SK-N-SH (cell line): ENCODE results near the gene ABHD16B. TPM values are rescaled to one million over a fixed set of nuclear protein-coding genes. Genes with fewer than 3 reads are reported as not detected.

Experiments used
- CTCF ChIA-PET: fragments of 300-600, 350-600 bp; formaldehyde crosslinking; extraction: SDS; loops from one replicate; lab custom pipeline; 2021; lab: Yijun Ruan, JAX
- POLR2A ChIA-PET: fragments of 350-600 bp; sonication (Branson Sonifier 250); formaldehyde crosslinking; extraction: SDS; loops from one replicate; lab custom pipeline; 2020; ENCODE audit warnings: antibody characterized with exemption, inconsistent platforms; lab: Yijun Ruan, JAX
- DNase-seq: peaks from one replicate; pipeline ENCODE4 v3.0.0; 2012
- H2AFZ ChIP-seq: fragments of 200-600 bp; sonication (generic); 2 replicates; pipeline ENCODE4 v1.8.1; 2016; ENCODE audit warnings: antibody characterized with exemption, mild to moderate bottlenecking, low read depth
- H3F3A ChIP-seq: fragments of 200-600 bp; sonication (generic); replicated peaks from 2 replicates; pipeline ENCODE3; 2016; ENCODE audit warnings: antibody characterized with exemption, mild to moderate bottlenecking; ENCODE audit not compliant: insufficient read depth
- H3K27ac ChIP-seq, 2 experiments: fragments of 200-500 bp in 1 of 2; fragments of 200-600 bp in 1 of 2; sonication (Bioruptor generic) in 1 of 2; sonication (generic), shearing (Covaris generic) in 1 of 2; 2 replicates each; pipeline versions ENCODE4 v1.5.1 to v1.6.1; 2014 to 2016; ENCODE audit warnings: low read depth in 2 of 2, inconsistent platforms in 1 of 2, low read length in 1 of 2, mild to moderate bottlenecking in 1 of 2, mixed read lengths in 1 of 2
- H3K27me3 ChIP-seq: fragments of 200-600 bp; sonication (generic), shearing (Covaris generic); 2 replicates; pipeline ENCODE4 v1.6.1; 2016; ENCODE audit warnings: mixed run types; ENCODE audit not compliant: insufficient read depth
- H3K36me3 ChIP-seq, 2 experiments: fragments of 200-500 bp in 1 of 2; fragments of 200-600 bp in 1 of 2; sonication (Bioruptor generic) in 1 of 2; sonication (generic) in 1 of 2; replicated peaks in 1 of 2; 2 replicates each; pipeline versions ENCODE3 to v1.5.1; 2014 to 2016; ENCODE audit warnings: low read length in 1 of 2, mild to moderate bottlenecking in 1 of 2; ENCODE audit not compliant: insufficient read depth in 2 of 2, control insufficient read depth in 1 of 2
- H3K4me1 ChIP-seq, 2 experiments: fragments of 200-500 bp in 1 of 2; fragments of 200-600 bp in 1 of 2; sonication (Bioruptor generic) in 1 of 2; sonication (generic), shearing (Covaris generic) in 1 of 2; 2 replicates each; pipeline versions ENCODE4 v1.5.1 to v1.6.1; 2014 to 2016; ENCODE audit warnings: low read depth in 1 of 2, low read length in 1 of 2, mixed run types in 1 of 2; ENCODE audit not compliant: insufficient read depth in 2 of 2, control insufficient read depth in 1 of 2
- H3K4me2 ChIP-seq: fragments of 200-600 bp; sonication (generic), shearing (Covaris generic); 2 replicates; pipeline ENCODE4 v1.6.1; 2017; ENCODE audit warnings: mixed run types
- H3K4me3 ChIP-seq, 2 experiments: fragments of 200-500 bp in 1 of 2; fragments of 200-600 bp in 1 of 2; sonication (Bioruptor generic) in 1 of 2; sonication (generic), shearing (Covaris generic) in 1 of 2; 2 replicates each; pipeline versions ENCODE4 v1.5.1 to v1.8.1; 2014 to 2016; ENCODE audit warnings: low read depth in 2 of 2, inconsistent platforms in 1 of 2, low read length in 1 of 2, mild to moderate bottlenecking in 1 of 2, mixed read lengths in 1 of 2, moderate library complexity in 1 of 2
- H3K79me2 ChIP-seq: fragments of 200-600 bp; sonication (generic); 2 replicates; pipeline ENCODE4 v1.8.1; 2017; ENCODE audit warnings: mild to moderate bottlenecking; ENCODE audit not compliant: insufficient read depth
- H3K9ac ChIP-seq: fragments of 200-600 bp; sonication (generic); 2 replicates; pipeline ENCODE4 v1.6.1; 2017; ENCODE audit warnings: mixed run types
- H3K9me2 ChIP-seq: fragments of 200-600 bp; sonication (generic); 2 replicates; pipeline ENCODE4 v1.6.1; 2017; ENCODE audit warnings: mixed run types
- H3K9me3 ChIP-seq: fragments of 200-600 bp; sonication (generic); 2 replicates; pipeline ENCODE4 v1.6.1; 2017; ENCODE audit warnings: mixed run types, mild to moderate bottlenecking, moderate library complexity
- H4K20me1 ChIP-seq: fragments of 200-600 bp; sonication (generic); 2 replicates; pipeline ENCODE4 v1.6.1; 2017; ENCODE audit warnings: mild to moderate bottlenecking, mixed run types; ENCODE audit not compliant: insufficient read depth
- CHD2 ChIP-seq: fragments of 150-350 bp; IDR thresholded peaks from 2 replicates; pipeline ENCODE4 v1.6.1; 2018; ENCODE audit warnings: low read length; ENCODE audit not compliant: partially characterized antibody
- EP300 ChIP-seq, 2 experiments: IDR thresholded peaks; 2 replicates each; pipeline versions ENCODE4 v1.4.0 to v1.6.1; 2012; ENCODE audit warnings: borderline replicate concordance in 1 of 2, low read depth in 1 of 2, low read length in 1 of 2
- EZH2phosphoT487 ChIP-seq: fragments of 200-600 bp; sonication (generic); IDR thresholded peaks from 2 replicates; pipeline ENCODE4 v1.6.1; 2017; ENCODE audit warnings: low read depth, mixed run types, mild to moderate bottlenecking, antibody characterized with exemption, moderate library complexity, borderline replicate concordance
- FOSL2 ChIP-seq: IDR thresholded peaks from 2 replicates; pipeline ENCODE4 v1.4.0; 2012; ENCODE audit warnings: low read depth, mild to moderate bottlenecking, moderate library complexity, borderline replicate concordance
- FOXJ3 ChIP-seq: sonication (generic); formaldehyde crosslinking; IDR thresholded peaks from 2 replicates; pipeline ENCODE4 v1.5.1; 2020; ENCODE audit warnings: mild to moderate bottlenecking, missing genetic modification reagents
- GATA2 ChIP-seq: sonication (generic); formaldehyde crosslinking; IDR thresholded peaks from 2 replicates; pipeline ENCODE4 v1.5.0; 2020; ENCODE audit warnings: mild to moderate bottlenecking, missing genetic modification reagents
- JUND ChIP-seq: IDR thresholded peaks from 2 replicates; pipeline ENCODE4 v1.4.0; 2012
- MXI1 ChIP-seq: IDR thresholded peaks from 2 replicates; pipeline ENCODE4 v1.6.1; 2012; ENCODE audit warnings: mild to moderate bottlenecking, low read depth, low read length, improper control_type of control experiment
- NFIC ChIP-seq: IDR thresholded peaks from 2 replicates; pipeline ENCODE4 v1.4.0; 2012; ENCODE audit warnings: borderline replicate concordance
- POLR2AphosphoS5 ChIP-seq: IDR thresholded peaks from 2 replicates; pipeline ENCODE4 v1.6.1; 2012; ENCODE audit warnings: low read depth, low read length
- RAD21 ChIP-seq: IDR thresholded peaks from 2 replicates; pipeline ENCODE4 v1.6.1; 2012; ENCODE audit warnings: mild to moderate bottlenecking, low read length
- RCOR1 ChIP-seq: fragments of 150-350 bp; IDR thresholded peaks from 2 replicates; pipeline ENCODE4 v1.6.1; 2017; ENCODE audit warnings: antibody characterized with exemption, low read length
- REST ChIP-seq: IDR thresholded peaks from 2 replicates; pipeline ENCODE4 v1.6.1; 2012; ENCODE audit warnings: mild to moderate bottlenecking, low read depth, low read length, moderate library complexity
- RXRA ChIP-seq: IDR thresholded peaks from 2 replicates; pipeline ENCODE4 v1.4.0; 2012; ENCODE audit warnings: low read depth, mild to moderate bottlenecking, borderline replicate concordance
- SIN3A ChIP-seq: IDR thresholded peaks from 2 replicates; pipeline ENCODE4 v1.6.1; 2012; ENCODE audit warnings: low read depth, mild to moderate bottlenecking, low read length, moderate library complexity, borderline replicate concordance
- SMC3 ChIP-seq: IDR thresholded peaks from 2 replicates; pipeline ENCODE4 v1.6.1; 2012; ENCODE audit warnings: low read depth, low read length, improper control_type of control experiment
- TAF1 ChIP-seq: IDR thresholded peaks from 2 replicates; pipeline ENCODE4 v1.6.1; 2012; ENCODE audit warnings: low read depth, mild to moderate bottlenecking, low read length, moderate library complexity, borderline replicate concordance
- TCF12 ChIP-seq: IDR thresholded peaks from 2 replicates; pipeline ENCODE4 v1.4.0; 2012
- YY1 ChIP-seq: IDR thresholded peaks from 2 replicates; pipeline ENCODE4 v1.4.0; 2012; ENCODE audit warnings: low read depth, mild to moderate bottlenecking
- WGBS: methylation state at CpG from one replicate; pipeline ENCODE4 v1.1.6; 2017; ENCODE audit warnings: low lambda C conversion rate; 5-methylcytosine and 5-hydroxymethylcytosine counted together
- polyA plus RNA-seq, 3 experiments: library from polyadenylated mRNA; depleted of rRNA; stranded (reverse); fragments of >200 nt; gene quantifications; 2 replicates each; pipeline ENCODE4 v1.2.3, GENCODE V29; 2012
- TF ChIP-seq, protein P1 (sequence below): IDR thresholded peaks from 2 replicates; pipeline ENCODE4 v1.4.0; 2012; ENCODE audit warnings: low read depth, borderline replicate concordance

Gene ABHD16B
- polyA plus RNA-seq, 1 of the 3 experiments (the other 2 are of a cell fraction) = not detected

DNA sequence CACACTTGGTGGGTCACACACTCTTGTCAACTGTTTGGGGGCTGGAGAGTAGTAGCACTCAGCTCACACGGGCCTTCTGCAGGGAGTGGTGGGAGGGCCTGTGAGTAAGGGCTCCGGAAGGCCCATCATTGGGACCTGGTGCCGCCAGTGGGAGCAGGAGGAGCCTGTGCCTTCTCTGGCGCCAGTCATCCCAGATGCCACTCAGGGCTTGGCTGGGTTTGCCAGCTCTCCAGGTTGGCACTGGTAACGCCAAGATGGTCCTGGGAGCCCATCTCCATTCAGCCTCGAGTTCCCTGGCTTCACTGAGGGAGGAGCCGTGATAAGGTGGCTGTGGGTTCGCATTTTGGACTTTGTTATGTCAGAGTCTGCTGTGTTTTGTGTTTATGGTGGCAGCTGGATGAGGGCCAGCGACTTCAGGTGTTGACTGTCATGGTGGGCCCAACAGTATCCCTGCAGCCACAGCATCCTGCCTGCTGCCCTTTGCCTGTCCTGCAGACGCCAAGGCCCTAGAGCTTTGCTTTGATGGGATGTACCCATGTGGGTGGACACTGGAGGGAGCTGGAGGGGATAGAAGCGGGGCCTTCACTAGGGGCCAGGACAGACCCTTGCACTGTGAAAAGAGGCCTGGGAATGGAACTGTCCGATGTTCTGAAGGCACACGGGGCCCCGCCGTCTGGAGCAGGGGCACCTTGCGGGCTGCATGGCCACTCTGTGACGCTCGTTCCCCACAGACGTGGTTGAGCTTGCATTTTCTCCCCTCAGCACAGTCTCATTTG lies 20.3 kb downstream of the ABHD16B start:
- no peak for DNase-seq
- Histone ChIP-seq H3K27me3 (no peaks in the 10 kb centered on the region), H3K27ac (no peak overlapping the region), H3K9ac (no peak overlapping the region), H3K9me2 (no peaks in the 10 kb centered on the region), H3K36me3 (peaks cover 6 to 65% of the 10 kb centered on the region in 2 experiments), H3F3A (no peaks in the 10 kb centered on the region), H3K79me2 (peaks cover 64% of the 10 kb centered on the region; the same call in 1 of the 2 replicates), H3K9me3 (no peaks in the 10 kb centered on the region), H3K4me1 (peaks cover 0 to 11% of the 10 kb centered on the region in 2 experiments; a peak in 1 of 4 replicates), H3K4me2 (no peak overlapping the region), H2AFZ (no peak overlapping the region), H4K20me1 (peaks cover 59% of the 10 kb centered on the region), H3K4me3 (no peak overlapping the region)
- TF ChIP-seq CHD2 (no peak), GATA2 (no peak), POLR2AphosphoS5 (no peak), REST (peak; percentile 66; the same call in 1 of the 2 replicates)
- WGBS = 88% methylated on average over 9 of the region's 19 CpGs
- ChIA-PET CTCF (interaction anchor here (0.8 to 1.0 kb wide), 3 partner anchors 92 to 107 kb away, joined by 3 to 4 read pairs (median 3); no protein-coding TSS in a partner anchor), POLR2A (no interaction called here)

DNA sequence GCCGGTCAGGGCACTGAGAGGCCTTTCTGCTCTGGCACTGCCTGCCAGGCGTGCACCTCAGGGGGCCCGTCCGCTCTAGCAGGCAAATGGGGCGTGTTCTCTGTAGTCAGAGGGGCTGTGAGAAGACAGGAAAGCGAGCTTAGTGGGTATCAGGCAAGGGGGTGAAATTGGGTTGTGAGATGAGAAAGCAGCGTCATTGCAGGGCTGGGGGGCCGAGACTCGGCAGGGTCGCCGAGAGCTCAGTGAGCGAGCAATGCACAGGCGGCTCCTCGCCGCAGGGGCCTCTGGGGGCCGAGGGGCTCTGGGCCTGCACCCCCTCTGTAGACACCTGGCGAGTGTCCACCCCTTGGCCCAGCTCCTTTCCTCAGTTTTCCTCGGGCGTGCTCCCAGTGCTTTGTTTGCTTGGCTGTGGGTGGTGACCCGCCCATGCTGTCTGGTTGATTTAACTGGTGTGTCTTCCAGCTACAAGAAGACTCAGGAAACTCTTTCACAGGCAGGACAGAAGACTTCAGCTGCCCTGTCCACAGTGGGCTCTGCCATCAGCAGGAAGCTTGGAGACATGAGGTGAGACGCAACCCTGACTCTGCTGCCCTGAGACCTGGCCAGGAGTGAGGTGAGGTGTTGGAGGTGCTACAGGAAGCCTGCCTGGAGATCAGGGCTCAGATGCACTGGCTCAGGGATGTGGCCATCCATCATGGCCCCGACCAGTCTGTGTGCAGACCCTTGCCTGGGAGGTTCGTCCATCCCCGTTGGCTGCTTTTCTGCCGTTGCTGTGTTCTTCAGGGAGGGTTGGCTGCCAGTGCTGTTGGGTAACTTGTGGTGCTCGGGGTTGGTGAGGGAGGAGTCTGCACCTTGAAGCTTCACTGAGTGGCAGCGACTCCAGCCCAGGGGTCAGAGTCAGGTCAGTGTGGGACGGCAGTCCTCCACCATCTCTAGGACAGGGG lies 21.2 kb downstream of the ABHD16B start:
- Histone ChIP-seq H3K4me1 (peaks cover 0 to 11% of the 10 kb centered on the region in 2 experiments; a peak in 1 of 4 replicates), H3K36me3 (peaks cover 6 to 68% of the 10 kb centered on the region in 2 experiments), H3K27me3 (no peaks in the 10 kb centered on the region), H3K4me2 (no peak overlapping the region), H3K27ac (no peak overlapping the region), H3F3A (no peaks in the 10 kb centered on the region), H3K9ac (no peak overlapping the region), H3K9me3 (no peaks in the 10 kb centered on the region), H3K79me2 (peaks cover 55% of the 10 kb centered on the region; the same call in 1 of the 2 replicates), H2AFZ (no peak overlapping the region), H3K9me2 (no peaks in the 10 kb centered on the region), H3K4me3 (no peak overlapping the region), H4K20me1 (peaks cover 57% of the 10 kb centered on the region)
- POLR2A ChIA-PET = no interaction called here
- TF ChIP-seq EZH2phosphoT487 = no peak
- TF ChIP-seq RCOR1 = no peak
- no peak for TF ChIP-seq GATA2
- no peak for TF ChIP-seq TCF12
- TF ChIP-seq RXRA = no peak
- no peak for TF ChIP-seq SIN3A
- TF ChIP-seq MXI1 = no peak
- TF ChIP-seq SMC3 = no peak
- no peak for TF ChIP-seq RAD21
- no peak for TF ChIP-seq TAF1
- TF ChIP-seq, protein P1, sequence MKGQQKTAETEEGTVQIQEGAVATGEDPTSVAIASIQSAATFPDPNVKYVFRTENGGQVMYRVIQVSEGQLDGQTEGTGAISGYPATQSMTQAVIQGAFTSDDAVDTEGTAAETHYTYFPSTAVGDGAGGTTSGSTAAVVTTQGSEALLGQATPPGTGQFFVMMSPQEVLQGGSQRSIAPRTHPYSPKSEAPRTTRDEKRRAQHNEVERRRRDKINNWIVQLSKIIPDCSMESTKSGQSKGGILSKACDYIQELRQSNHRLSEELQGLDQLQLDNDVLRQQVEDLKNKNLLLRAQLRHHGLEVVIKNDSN = no peak
- TF ChIP-seq EP300 (IDR thresholded peaks at IDR 0.05; ENCODE audit: borderline replicate concordance in 1 of 2, low read depth in 1 of 2, low read length in 1 of 2) = no peak
- no peak for TF ChIP-seq NFIC
- no peak for TF ChIP-seq FOSL2
- no peak for TF ChIP-seq YY1
- no peak for TF ChIP-seq FOXJ3 (CRISPR knock-in tag)
- no peak for TF ChIP-seq JUND
- DNase-seq = no peak
- CTCF ChIA-PET = interaction anchor here (1.0 to 2.9 kb wide), 4 partner anchors 7 to 107 kb away, joined by 3 to 7 read pairs (median 4); no protein-coding TSS in a partner anchor
- 89% methylated on average over 25 of the region's 28 CpGs for WGBS
